DMS 273 (cell line): ENCODE results near the gene BUD13.
"Not testable (repeated sequence)": the region's sequence is repeated elsewhere in the genome, so short reads cannot be mapped to it uniquely, and the experiment has no call there.

Source experiments
- DNase-seq: peaks from one replicate; lab custom pipeline; 2025; ENCODE audit not compliant: unreplicated experiment; lab: John Stamatoyannopoulos, UW

Gene BUD13

DNA sequence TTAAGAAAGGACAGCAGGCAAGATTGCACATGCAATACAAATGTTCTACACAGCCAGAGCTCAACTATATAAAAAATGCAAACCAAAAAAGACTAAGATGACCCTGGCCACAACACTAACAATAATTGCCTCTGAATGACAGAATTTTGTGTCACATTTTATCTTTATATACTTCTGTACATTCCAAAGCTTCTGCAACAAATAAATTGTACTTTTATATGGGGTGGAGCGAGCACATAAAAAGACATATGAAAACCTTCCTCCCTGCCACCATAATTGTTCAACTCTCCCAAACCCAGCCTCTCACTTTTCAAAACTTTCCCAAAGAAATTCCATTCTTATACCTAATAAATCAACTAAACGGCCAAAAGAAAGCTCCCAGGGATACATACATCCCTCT is 10.7 kb downstream of the BUD13 start:
- DNase-seq = no peak

DNA sequence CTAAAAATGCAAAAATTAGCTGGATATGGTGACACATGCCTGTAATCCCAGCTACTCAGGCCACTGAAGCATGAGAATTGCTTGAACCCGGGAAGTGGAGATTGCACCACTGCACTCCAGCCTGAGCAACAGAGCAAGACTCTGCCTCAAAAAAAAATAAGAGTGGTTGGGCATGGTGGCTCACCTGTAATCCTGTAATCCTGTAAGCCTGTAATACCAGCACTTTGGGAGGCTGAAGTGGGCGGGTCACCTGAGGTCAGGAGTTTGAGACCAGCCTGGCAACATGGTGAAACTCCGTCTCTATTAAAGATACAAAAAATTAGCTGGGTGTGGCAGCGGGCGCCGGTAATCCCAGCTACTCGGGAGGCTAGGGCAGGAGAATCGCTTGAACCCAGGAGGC is 16.7 kb downstream of the BUD13 start:
- DNase-seq = not testable (repeated sequence)

DNA sequence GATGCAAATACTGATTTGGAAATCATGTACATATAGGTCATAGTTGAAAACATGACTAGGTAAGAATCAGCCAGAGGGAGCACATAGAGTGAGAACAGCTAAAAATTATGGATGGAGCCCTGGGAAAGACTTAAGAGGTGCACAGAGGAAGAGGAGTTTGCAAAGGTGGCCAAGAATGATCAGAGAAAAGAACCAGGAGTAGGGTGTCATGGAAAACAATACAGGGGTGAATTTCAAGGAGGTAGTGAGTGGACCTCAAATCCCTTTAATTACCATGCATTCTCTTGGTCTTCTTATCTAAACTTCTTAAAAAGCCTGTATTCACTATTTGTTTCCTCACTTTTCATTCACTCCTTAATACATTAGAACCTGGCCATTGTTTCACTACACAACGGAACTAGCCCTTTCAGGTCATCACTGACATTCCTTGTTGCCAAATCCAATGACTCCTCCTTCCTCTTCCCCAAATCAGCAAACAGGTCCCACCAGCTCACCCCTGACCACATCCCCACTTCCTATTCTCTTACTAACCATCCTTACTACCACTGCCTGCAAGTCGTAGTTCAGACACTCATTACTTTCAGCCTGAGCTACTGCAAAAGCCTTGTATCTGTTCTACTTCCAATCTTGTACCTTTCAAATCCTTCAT is 22.6 kb downstream of the BUD13 start:
- DNase-seq = no peak

DNA sequence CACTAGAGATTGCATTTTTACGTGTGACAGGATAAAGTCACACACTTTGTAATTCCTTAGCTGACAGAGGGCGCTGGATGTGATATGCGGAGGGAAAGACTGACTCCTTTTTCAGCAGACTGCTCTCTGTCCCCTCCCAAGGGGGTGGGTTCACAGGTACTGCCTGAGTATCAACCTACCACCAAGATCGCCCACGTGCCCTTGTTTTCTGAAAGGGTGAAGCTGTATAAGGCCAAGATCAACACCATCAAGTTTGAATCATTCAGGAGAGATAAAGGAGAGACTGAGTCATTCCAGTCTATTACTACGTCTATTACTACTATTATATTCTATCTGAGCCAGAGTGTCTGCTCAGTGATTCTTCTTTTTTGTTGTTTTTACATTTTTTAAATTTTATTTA is 30.7 kb downstream of the BUD13 start:
- DNase-seq = no peak

DNA sequence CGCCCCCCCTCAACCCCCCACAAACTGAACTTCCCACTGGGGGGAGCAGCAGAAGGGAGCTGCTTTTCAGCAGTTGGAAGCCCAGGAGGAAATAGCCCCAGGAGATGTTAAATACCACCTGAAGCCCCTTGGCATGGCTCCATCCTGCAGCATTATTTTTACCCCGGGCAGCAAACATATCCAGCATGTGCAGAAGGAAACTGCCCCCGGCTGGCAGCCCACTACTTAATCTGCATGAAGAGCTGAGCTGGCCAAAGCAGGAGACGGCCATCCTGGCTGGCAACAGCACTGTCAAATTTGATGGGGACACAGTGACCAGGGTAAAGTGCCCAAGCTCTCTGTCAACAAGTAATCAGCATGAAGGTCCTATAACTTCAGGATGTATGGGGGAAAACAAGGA is 32.0 kb downstream of the BUD13 start:
- no peak for DNase-seq

DNA sequence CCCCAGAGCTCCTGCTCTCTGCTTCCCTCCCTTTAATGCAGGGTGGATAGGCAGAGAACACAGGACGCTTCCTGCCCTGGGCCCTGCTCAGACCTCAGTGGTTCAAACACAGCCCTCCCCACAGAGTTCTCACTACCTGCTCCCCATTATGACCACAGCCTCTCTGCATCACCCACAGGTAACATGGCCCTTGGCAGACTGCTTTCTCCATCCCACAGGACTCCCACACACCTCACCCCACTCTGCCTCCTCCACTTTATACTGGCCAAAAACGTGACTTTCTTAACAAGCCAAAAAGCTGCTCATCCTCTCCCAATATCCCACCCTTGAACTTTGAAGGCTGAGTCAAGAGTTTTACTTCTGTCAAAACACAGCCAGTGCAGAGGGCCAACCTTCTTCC is 33.8 kb downstream of the BUD13 start:
- no peak for DNase-seq

DNA sequence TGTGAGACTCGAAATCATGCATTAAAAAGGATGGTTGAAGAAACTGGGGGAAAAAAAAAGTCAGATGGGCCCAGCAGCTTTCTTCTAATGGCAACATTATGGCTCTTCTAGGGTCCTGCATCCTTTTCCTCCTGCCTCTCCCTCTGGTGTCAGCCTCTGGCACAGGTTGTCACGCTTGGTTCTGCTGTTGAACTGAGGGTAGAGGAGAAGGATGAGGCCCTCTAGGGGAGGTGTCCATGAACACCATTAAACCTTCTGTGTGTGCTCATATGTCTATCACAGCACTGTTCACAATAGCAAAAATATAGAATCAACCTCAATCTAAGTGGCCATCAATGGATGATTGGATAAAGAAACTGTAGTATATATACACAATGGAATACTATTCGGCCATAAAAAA is 36.0 kb downstream of the BUD13 start:
- peak; percentile 11 for DNase-seq

DNA sequence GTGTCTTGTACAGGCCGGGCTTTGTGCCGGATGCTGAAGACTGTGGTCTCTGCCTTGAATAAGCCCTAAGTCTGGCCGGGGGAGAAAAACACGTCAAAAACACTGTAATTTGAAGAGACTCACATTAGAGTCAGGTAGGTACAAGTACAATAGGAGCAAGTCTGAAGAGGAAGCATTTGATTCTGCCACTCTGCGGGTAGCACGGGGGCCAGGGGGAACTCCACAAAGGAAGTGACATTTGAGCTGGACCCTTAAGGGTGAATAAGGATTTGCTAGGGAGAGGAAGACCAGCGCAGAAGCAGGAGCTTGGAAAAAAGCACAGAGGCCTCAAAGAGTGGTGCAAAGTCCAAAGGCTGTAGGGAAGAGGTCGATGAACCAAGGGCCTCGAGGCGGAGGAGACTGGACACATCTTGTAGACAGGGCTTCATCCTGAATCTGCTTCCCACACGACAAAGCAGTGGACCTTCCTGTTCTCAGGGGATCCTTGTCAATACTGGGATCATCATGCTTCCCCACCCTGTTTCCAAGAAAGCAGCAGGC is 38.7 kb downstream of the BUD13 start:
- DNase-seq = no peak

DNA sequence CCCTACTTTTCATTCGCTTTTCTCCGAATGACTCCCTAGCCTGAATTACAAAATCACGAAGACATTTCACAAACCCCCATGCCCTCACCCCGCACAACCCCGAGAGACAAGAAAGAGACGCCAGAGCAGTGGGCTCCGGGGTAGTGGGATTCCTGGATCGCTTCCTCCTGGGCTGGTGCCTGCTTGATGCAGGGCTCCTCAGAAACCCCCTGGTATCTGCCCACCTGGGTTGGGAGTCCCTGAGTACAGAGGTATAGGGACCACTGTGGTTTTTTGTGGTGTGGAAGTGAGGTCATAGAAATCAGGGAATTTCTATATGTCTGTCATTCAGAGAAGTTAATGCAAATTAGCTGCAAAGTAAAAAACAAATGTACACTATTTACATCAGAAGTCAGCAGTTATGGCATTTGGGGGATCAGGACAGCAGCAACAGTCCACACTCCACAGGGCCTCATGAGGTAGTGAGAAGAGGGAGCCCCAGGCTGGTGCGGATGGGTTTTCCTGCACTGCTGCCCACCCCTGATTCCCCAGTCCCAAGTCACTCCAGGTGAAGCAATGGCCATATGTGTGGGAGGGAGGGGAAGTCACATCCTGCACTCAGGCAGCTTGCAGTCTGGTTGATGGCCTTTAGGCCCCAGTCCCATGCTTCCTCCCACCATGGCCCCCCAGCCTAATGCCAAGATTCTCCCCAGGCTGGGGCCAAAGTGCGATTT is 39.6 kb downstream of the BUD13 start:
- DNase-seq = no peak

DNA sequence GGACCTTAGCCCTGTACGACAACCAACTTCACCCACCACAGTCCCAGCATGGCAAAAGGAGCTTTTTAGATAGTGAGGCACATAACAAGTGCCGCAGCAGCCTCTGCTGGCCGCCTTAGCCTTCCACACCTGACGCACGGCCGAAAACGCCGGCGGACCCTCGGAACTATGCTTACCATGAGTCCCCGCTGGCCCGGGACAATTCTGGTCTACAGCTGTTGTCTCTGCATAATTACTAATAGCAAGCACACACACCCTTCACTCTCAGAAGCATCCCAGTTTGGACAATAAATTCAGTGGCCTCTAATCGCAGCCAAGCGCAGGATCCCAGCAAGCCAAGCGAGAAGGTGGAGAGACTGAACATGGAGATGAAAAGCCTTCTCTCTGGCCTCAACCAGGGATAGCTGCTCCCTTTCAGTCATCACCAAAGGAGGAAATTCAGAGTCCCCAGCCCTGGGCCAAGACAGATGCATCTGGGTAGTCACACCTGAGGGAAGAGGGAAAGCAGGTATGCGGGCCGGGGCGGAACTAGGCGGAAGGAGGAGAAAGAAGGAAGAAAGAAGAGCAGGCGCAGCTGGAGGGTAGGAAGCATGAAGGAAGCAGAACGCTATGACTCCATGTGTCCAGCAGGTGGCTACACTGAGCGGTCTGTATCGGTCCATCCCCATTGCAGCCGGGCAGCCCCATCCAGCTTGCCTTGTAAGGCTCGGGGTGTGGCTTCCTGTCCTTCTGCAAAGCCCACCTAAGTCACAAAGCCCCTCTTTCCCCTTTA is 40.3 kb downstream of the BUD13 start:
- DNase-seq = peak; percentile 79

DNA sequence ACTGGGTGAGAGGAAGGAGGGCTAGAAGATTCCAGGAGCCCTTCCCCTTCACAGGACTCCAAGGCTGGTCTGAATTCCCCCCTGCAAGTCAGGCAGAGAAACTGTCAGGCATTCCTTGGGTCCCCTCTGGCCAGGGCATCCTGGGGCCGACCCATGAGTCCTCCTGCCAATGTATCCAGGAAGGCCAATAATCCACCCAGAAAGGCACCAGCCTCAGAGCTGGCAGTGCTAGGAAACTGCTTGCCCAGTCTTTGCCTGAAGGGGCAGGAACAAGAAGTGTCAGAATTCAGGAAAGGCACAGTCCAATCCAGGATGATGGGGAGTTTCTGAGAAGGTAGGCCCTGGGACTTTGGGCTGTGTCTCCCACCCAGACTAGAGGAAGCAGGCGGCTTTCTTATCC is 41.0 kb downstream of the BUD13 start:
- peak; percentile 6 for DNase-seq

DNA sequence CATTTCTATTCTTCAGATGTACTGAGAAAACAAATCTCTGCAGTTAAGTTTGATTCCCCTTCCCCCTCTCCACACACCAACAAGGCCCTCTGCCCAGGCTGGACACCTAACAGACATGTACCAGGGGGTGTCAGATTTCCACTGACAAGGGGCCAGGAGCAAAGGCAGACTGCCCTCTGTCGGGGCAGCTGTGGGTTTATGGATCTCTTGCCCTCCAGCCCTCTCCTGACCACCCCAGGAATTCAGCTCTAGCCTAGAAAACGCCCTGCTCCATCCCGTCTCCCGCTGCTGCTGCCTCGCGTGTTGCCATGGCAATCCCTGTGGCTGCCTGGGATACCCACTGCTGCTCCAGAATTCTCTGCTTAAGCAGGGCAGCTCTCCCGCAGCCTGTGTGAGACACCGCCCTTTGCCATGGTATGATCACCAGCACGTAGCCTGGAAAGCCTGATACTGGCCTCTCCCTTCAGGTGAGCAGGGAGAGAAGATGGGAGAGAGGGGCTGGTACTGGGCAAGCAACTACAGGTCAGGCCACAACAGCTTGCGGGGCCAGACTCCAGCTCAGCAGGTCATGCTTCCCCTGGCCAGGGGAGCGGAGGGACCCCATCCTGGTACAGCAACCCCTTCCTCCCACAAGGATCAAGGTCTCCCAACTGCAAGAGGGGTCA is 41.6 kb downstream of the BUD13 start:
- DNase-seq = peak; percentile 55

DNA sequence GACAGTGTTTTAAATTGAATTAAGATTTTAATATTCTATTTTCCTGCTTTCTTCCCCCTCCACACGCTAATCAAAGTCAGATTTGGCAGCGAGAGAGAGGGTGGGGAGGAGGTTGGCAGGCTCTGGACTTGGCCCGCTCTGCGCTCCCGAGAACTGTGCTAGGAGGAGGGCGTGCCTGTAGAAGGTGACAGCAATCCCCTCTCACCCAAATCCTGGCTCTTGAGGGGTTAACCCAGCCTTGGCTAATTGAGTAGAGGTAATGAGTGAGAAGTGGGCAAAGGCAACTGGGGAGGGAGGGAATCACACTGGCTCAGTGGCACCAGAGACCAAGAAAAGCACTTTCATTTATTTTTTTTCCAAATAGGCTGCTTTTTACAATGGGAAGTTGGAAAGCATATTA is 42.2 kb downstream of the BUD13 start:
- no peak for DNase-seq

DNA sequence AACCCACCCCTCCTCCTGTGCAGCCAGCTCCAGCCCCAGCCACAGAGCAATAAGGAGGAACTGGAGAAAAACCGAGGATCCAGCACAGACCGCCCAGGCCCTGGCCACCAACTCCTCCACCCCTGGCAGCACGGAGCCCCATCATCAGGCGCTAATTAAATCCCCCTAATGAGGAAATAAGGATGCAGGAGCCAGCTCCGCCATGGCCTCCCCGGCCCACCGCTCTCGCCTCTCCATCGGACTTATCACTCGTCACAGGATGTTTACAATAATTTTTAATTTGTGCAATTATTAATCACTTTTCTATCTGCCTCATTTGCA is 42.6 kb downstream of the BUD13 start:
- DNase-seq = no peak

DNA sequence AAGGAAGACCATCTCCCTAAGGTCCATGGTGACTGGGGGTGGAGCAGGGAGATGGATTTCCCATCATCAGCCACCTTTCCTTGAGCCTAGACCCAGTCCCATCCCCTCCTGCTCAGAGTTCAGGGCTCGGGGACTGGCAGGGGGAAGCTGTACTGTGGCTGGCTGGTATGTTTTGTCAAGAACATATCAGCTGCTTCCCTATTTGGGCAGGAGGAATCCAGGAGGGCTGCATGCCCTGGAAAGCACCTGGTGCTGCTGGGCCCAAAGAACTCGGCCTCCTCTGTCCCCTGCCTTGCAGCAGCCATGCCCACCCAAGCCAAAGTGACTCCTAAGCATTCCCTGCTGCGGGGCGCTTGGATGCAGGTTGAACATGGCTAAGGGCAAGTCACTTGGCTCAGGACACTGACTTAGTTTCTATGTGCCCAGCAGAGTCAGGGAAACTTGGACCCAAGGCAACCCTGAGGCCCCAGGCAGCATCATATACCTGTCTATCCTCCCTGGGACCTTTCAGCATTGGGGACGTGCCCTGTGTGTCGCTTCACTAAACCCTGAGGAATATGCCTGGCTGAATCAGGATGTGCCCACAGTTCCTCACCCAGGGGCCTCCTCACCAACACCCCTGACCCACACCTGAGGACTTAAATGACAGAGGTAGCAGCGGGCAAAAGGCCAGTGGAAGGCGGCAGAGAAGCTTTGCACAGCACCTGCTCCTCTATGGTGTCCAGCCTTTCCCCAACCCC is 43.1 kb downstream of the BUD13 start:
- DNase-seq = no peak

DNA sequence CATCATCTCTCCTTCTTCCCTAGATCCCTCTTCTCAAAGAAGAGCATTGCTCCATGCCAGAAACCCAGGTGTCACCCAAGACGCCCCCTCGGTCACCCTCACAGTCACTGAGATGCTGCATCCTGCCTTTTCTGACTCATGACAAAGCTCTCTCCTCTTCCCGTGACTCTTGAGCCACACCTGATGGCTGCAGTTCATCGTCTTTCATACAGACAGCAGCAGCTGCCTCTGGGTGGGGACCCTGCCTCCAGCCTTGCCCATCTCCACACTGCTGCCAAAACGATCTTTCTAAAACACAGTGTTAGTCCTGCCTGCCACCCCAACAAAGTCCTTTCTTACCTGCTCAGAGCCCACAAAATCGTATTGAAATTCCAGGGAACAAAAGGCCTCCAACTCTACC is 44.8 kb downstream of the BUD13 start:
- no peak for DNase-seq

DNA sequence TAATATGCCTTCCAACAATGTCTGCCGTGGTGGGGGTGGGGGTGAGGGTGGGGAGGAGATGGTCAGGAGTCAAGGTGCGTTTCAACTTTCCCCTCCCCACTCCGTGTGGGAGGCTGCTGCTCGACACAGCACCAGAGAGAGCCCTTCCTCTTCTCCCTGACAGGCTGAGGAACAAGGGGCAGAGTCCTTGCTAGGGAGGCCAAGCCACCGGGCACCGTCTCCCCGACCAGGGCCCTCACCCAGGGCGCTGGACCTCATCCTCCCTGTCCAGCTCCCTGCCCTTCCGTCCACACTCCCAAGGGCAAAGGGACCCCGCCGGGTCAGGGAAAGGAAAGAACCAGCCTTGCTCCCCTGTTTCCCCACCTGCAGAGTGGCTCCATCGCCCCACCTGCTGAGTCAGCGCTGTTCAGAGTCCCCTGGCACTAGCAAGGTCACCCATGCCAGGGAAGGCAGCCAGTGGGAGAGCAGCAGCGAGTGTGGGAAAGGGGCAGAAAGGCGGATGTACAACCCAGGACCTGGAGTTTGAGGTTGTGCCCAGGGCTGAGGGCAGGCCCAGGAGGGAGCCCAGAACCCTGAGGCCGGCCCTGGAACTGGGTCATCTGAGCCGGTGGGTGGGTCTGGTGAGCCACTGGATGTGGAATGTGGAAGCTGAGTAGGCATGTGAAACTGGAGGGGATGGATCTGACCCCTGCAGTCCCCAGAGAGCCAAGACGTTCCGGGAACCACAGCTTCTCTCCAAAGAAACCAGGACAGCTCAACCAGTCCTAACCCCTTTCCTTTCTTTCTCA is 47.2 kb downstream of the BUD13 start:
- DNase-seq = no peak

DNA sequence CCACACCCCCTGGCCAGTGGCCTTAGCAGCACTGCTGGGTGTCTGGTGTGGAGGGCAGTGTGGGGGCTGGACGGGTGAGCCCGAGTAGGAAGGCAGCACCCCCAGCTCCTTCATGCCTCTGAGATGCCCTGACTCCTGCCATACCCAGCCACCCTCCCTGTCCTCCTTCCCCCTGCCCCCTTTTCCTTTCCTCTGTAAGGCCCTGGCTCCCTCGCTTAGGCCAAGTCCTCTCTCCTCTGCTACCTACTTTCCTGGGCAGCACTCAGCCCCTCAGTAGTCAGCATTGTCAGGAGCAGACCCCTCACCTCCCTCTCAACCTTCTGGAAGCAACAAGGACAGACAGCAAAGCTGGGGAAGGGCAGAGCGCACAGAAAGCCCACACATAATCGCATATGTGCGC is 48.0 kb downstream of the BUD13 start:
- DNase-seq = no peak

DNA sequence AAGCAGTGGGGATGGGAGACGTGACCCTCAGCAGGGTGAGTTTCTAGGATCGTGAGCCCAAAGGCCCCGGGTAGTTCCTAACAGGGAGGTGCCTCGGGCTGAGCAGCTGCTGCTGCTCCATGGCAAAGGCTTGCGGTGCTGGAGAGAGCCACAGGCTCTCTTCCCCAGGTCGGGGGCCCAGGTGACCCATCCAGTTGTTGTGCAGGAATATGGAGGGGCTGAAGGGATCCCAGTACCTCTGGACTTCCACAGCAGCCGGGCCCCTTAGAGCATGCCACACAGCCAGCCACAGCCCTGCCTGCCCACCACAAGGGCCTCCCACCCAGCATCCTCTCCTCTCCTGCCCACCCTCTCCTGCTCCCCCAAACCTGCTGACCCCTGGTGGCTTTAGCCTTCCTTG is 49.3 kb downstream of the BUD13 start:
- DNase-seq = no peak

DNA sequence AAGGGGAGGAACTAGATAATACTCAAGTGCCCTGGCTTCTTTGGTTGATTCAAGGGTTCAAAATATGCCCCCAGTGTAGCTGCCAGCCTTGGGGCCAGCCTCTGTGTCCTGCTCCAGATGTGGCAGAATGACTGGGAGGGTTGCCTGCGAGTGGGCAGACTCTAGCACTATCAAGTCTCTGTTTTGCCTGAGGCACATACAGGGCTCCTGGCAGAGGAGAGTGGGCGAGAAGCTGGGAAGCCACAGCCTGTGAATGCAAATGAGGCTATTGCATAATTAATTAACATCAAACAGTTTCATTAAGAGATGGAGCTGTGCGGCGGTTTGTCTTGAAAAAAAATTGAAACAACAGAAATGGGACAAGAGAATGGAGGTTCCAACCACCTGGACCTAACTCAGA is 50.8 kb downstream of the BUD13 start:
- no peak for DNase-seq
